ENCODE data around the gene KLF1. TPM values are rescaled to one million over a fixed set of nuclear protein-coding genes. Genes with fewer than 3 reads are reported as not detected.

Gene KLF1
- total and polyA plus RNA-seq, 2 experiments from 2014 or later, result 0.51 to 1.3 TPM

- DNase-seq (ENCODE audit: low read depth in 1 of 2, low spot score in 1 of 2), result no peak
- H3K4me1 ChIP-seq (ENCODE audit: low read depth), result peaks cover 4% of the 10 kb centered on the region
- no peak overlapping the region for H3K27ac ChIP-seq
- no peak overlapping the region for H3K4me3 ChIP-seq
- no peaks in the 10 kb centered on the region for H3K9me3 ChIP-seq (ENCODE audit: low read depth)
- no peaks in the 10 kb centered on the region for H3K36me3 ChIP-seq
- no peaks in the 10 kb centered on the region for H3K27me3 ChIP-seq
- no peak for TF ChIP-seq CTCF (IDR thresholded peaks at IDR 0.05; ENCODE audit: low read depth, low read length)
Measured at GRCh38 chr19:12866416-12867119, 20.4 kb downstream of the KLF1 start.

GRCh38 chr19:12865746-12866415 lies 21.1 kb downstream of the KLF1 start:
- Histone ChIP-seq H3K4me1 (ENCODE audit: low read depth) (peaks cover 4% of the 10 kb centered on the region), H3K36me3 (no peaks in the 10 kb centered on the region), H3K9me3 (ENCODE audit: low read depth) (no peaks in the 10 kb centered on the region), H3K27me3 (no peaks in the 10 kb centered on the region), H3K27ac (no peak overlapping the region), H3K4me3 (no peak overlapping the region)
- no peak for DNase-seq (ENCODE audit: low read depth in 1 of 2, low spot score in 1 of 2)
- TF ChIP-seq CTCF (IDR thresholded peaks at IDR 0.05; ENCODE audit: low read depth, low read length), result no peak

GRCh38 chr19:12864721-12865715 lies 22.0 kb downstream of the KLF1 start:
- Histone ChIP-seq H3K36me3 (no peaks in the 10 kb centered on the region), H3K9me3 (ENCODE audit: low read depth) (no peaks in the 10 kb centered on the region), H3K4me1 (ENCODE audit: low read depth) (peaks cover 4% of the 10 kb centered on the region), H3K4me3 (no peak overlapping the region), H3K27me3 (no peaks in the 10 kb centered on the region), H3K27ac (no peak overlapping the region)
- DNase-seq (ENCODE audit: low read depth in 1 of 2, low spot score in 1 of 2), result no peak
- no peak for TF ChIP-seq CTCF (IDR thresholded peaks at IDR 0.05; ENCODE audit: low read depth, low read length)

- Histone ChIP-seq H3K36me3 (no peaks in the 10 kb centered on the region), H3K4me3 (no peak overlapping the region), H3K4me1 (ENCODE audit: low read depth) (peaks cover 4% of the 10 kb centered on the region), H3K27ac (no peak overlapping the region), H3K9me3 (ENCODE audit: low read depth) (no peaks in the 10 kb centered on the region), H3K27me3 (no peaks in the 10 kb centered on the region)
- DNase-seq (ENCODE audit: low read depth in 1 of 2, low spot score in 1 of 2), result no peak
- no peak for TF ChIP-seq CTCF (IDR thresholded peaks at IDR 0.05; ENCODE audit: low read depth, low read length)
Measured at GRCh38 chr19:12864143-12864542, 22.9 kb downstream of the KLF1 start.

- no peak overlapping the region for H3K27ac ChIP-seq
- H3K4me1 ChIP-seq (ENCODE audit: low read depth), result no peaks in the 10 kb centered on the region
- TF ChIP-seq CTCF (IDR thresholded peaks at IDR 0.05; ENCODE audit: low read depth, low read length), result no peak
- no peaks in the 10 kb centered on the region for H3K27me3 ChIP-seq
- H3K4me3 ChIP-seq, result no peak overlapping the region
- no peaks in the 10 kb centered on the region for H3K9me3 ChIP-seq (ENCODE audit: low read depth)
- DNase-seq (ENCODE audit: low read depth in 1 of 2, low spot score in 1 of 2), result no peak
- no peaks in the 10 kb centered on the region for H3K36me3 ChIP-seq
Measured at GRCh38 chr19:12859546-12859945, 27.5 kb downstream of the KLF1 start.

All from cardiac muscle cell (in vitro differentiated cells and primary cell).